Nephron progenitor cell (in vitro differentiated cells): ENCODE results near the gene IFT20.

Experiments
- DNase-seq: peaks from one replicate; pipeline ENCODE4 v3.0.0; 2021
- H3K27ac Mint-ChIP-seq: 2 replicates; pipeline ENCODE4 v1.8.0; 2021; ENCODE audit warnings: mild to moderate bottlenecking, moderate library complexity, mixed read lengths
- H3K27me3 Mint-ChIP-seq: 2 replicates; pipeline ENCODE4 v1.8.0; 2021; ENCODE audit warnings: mild to moderate bottlenecking, low read depth, mixed read lengths; ENCODE audit not compliant: poor library complexity
- H3K36me3 Mint-ChIP-seq: 2 replicates; pipeline ENCODE4 v1.8.0; 2021; ENCODE audit warnings: low read depth, mixed read lengths
- H3K4me1 Mint-ChIP-seq: 2 replicates; pipeline ENCODE4 v1.8.0; 2021; ENCODE audit warnings: mixed read lengths
- H3K4me3 Mint-ChIP-seq: 2 replicates; pipeline ENCODE4 v1.8.0; 2021; ENCODE audit warnings: mild to moderate bottlenecking, moderate library complexity, mixed read lengths
- H3K9me3 Mint-ChIP-seq: 2 replicates; pipeline ENCODE4 v1.8.0; 2021; ENCODE audit warnings: mild to moderate bottlenecking, moderate library complexity, mixed read lengths
- TF ChIP-seq, protein P1 (sequence below): fragments of 200-600 bp; sonication (generic); IDR thresholded peaks from 2 replicates; pipeline ENCODE4 v1.5.0; 2021; ENCODE audit warnings: antibody characterized with exemption

IFT20 gene

DNA sequence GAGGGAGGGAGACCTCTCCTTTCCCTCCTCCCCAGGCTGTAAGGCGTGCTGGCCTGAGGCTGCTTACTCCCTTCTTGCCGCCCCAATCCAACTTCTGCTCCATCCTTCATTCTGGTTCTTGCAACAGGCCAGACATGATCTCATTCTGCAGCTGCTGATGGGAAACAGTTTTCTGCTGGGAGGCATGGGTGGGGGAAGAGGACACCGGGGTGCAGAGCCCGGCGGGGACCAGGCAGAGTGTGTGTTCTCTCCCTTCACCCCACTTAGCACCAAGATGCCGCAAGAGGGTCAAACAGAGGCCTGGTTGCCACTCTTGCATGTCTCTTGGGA is 37.6 kb upstream of the IFT20 start:
- Mint-ChIP-seq H3K9me3 (no peaks in the 10 kb centered on the region), H3K27me3 (peaks cover 39% of the 10 kb centered on the region), H3K4me3 (peak overlapping the region; percentile 72), H3K27ac (no peak overlapping the region), H3K4me1 (peaks cover 36% of the 10 kb centered on the region), H3K36me3 (no peaks in the 10 kb centered on the region)
- TF ChIP-seq, protein P1, sequence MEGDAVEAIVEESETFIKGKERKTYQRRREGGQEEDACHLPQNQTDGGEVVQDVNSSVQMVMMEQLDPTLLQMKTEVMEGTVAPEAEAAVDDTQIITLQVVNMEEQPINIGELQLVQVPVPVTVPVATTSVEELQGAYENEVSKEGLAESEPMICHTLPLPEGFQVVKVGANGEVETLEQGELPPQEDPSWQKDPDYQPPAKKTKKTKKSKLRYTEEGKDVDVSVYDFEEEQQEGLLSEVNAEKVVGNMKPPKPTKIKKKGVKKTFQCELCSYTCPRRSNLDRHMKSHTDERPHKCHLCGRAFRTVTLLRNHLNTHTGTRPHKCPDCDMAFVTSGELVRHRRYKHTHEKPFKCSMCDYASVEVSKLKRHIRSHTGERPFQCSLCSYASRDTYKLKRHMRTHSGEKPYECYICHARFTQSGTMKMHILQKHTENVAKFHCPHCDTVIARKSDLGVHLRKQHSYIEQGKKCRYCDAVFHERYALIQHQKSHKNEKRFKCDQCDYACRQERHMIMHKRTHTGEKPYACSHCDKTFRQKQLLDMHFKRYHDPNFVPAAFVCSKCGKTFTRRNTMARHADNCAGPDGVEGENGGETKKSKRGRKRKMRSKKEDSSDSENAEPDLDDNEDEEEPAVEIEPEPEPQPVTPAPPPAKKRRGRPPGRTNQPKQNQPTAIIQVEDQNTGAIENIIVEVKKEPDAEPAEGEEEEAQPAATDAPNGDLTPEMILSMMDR = no peak
- DNase-seq = no peak

GRCh38 chr17:28372203-28372944 is 37.1 kb upstream of the IFT20 start:
- H3K9me3 Mint-ChIP-seq = no peaks in the 10 kb centered on the region
- H3K27ac Mint-ChIP-seq = no peak overlapping the region
- DNase-seq = no peak
- H3K27me3 Mint-ChIP-seq = peaks cover 39% of the 10 kb centered on the region
- TF ChIP-seq, protein P1 = no peak
- peak overlapping the region; percentile 72 for H3K4me3 Mint-ChIP-seq
- H3K36me3 Mint-ChIP-seq = no peaks in the 10 kb centered on the region
- H3K4me1 Mint-ChIP-seq = peaks cover 36% of the 10 kb centered on the region

- H3K4me1 Mint-ChIP-seq = peaks cover 36% of the 10 kb centered on the region
- H3K27me3 Mint-ChIP-seq = peaks cover 39% of the 10 kb centered on the region
- TF ChIP-seq, protein P1 = no peak
- H3K27ac Mint-ChIP-seq = peak within 1 kb of the TSS; percentile 66
- no peaks in the 10 kb centered on the region for H3K36me3 Mint-ChIP-seq
- peak; percentile 98 for DNase-seq
- no peaks in the 10 kb centered on the region for H3K9me3 Mint-ChIP-seq
- peak within 1 kb of the TSS; percentile 79 for H3K4me3 Mint-ChIP-seq
Measured at GRCh38 chr17:28371245-28372202, 36.3 kb upstream of the IFT20 start, which contains the start of gene SARM1. Gene SARM1, plus strand, starts transcription at chr17:28371694. Its CDS starts 339 bp downstream, at chr17:28372033.

DNA sequence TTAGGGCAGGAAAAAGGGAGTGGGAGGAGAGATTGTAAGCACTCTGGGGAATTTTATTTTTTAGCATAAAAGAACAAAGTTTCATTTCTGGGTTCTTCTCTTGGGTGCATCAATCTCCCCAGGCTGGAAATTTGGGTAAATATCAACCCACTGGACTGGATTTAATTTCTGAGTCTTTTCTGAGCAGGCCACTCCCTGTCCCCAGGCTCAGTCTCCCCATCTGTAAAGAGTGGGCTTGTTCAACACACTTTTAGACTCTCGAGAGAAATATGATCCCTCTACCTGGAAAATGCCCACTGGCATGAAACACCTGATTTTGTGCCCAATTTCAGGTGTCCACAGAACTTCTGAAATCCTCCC is 35.5 kb upstream of the IFT20 start:
- TF ChIP-seq, protein P1 = no peak
- no peaks in the 10 kb centered on the region for H3K36me3 Mint-ChIP-seq
- H3K27me3 Mint-ChIP-seq = peaks cover 39% of the 10 kb centered on the region
- peak overlapping the region; percentile 66 for H3K27ac Mint-ChIP-seq
- H3K9me3 Mint-ChIP-seq = no peaks in the 10 kb centered on the region
- DNase-seq = no peak
- H3K4me1 Mint-ChIP-seq = peaks cover 36% of the 10 kb centered on the region
- peak overlapping the region; percentile 79 for H3K4me3 Mint-ChIP-seq

GRCh38 chr17:28370035-28370743 is 34.9 kb upstream of the IFT20 start, which contains the start of gene VTN:
Gene VTN, minus strand, starts transcription at chr17:28370307. Its CDS starts 104 bp downstream, at chr17:28370203.
- Mint-ChIP-seq H3K27ac (peak within 1 kb of the TSS; percentile 83), H3K4me3 (peak within 1 kb of the TSS; percentile 79), H3K9me3 (no peaks in the 10 kb centered on the region), H3K27me3 (peaks cover 38% of the 10 kb centered on the region), H3K4me1 (peaks cover 36% of the 10 kb centered on the region), H3K36me3 (no peaks in the 10 kb centered on the region)
- DNase-seq = peak; percentile 61
- TF ChIP-seq, protein P1 = no peak
